ENCODE results near the gene CACNA1A. TPM values are rescaled to one million over a fixed set of nuclear protein-coding genes. Genes with fewer than 3 reads are reported as not detected.

The CACNA1A gene
- total RNA-seq, 1 donor = 1.4 TPM

GRCh38 chr19:13329766-13330165 is 176.5 kb downstream of the CACNA1A start:
- no peak overlapping the region for H2AFZ ChIP-seq (ENCODE audit: low read length)
- H3K4me2 ChIP-seq (ENCODE audit: insufficient read depth, low read length) = no peak overlapping the region
- no peak for DNase-seq (ENCODE audit: insufficient read length, low spot score, missing footprints)
- no peak for TF ChIP-seq CTCF (IDR thresholded peaks at IDR 0.05; ENCODE audit: extremely low read depth, low read depth, low read length)
- H4K20me1 ChIP-seq (ENCODE audit: insufficient read depth, low read length) = no peaks in the 10 kb centered on the region
- H3K27ac ChIP-seq (ENCODE audit: low read depth, low read length) = no peak overlapping the region
- H3K36me3 ChIP-seq (ENCODE audit: insufficient read depth, low read length) = no peaks in the 10 kb centered on the region
- H3K4me3 ChIP-seq (ENCODE audit: insufficient read depth, low read length) = no peak overlapping the region
- H3K27me3 ChIP-seq (ENCODE audit: insufficient read depth, low read length) = no peaks in the 10 kb centered on the region
- no peaks in the 10 kb centered on the region for H3K9me3 ChIP-seq (ENCODE audit: low read depth, low read length)
- no peaks in the 10 kb centered on the region for H3K4me1 ChIP-seq (ENCODE audit: insufficient read depth, low read length)
- H3K79me2 ChIP-seq (ENCODE audit: insufficient read depth, low read length) = no peaks in the 10 kb centered on the region

- Histone ChIP-seq H3K4me2 (ENCODE audit: insufficient read depth, low read length) (no peak overlapping the region), H4K20me1 (ENCODE audit: insufficient read depth, low read length) (no peaks in the 10 kb centered on the region), H3K27ac (ENCODE audit: low read depth, low read length) (no peak overlapping the region), H3K4me1 (ENCODE audit: insufficient read depth, low read length) (no peaks in the 10 kb centered on the region), H3K4me3 (ENCODE audit: insufficient read depth, low read length) (no peak overlapping the region), H3K79me2 (ENCODE audit: insufficient read depth, low read length) (no peaks in the 10 kb centered on the region), H3K36me3 (ENCODE audit: insufficient read depth, low read length) (no peaks in the 10 kb centered on the region), H2AFZ (ENCODE audit: low read length) (no peak overlapping the region), H3K9me3 (ENCODE audit: low read depth, low read length) (no peaks in the 10 kb centered on the region), H3K27me3 (ENCODE audit: insufficient read depth, low read length) (no peaks in the 10 kb centered on the region)
- no peak for DNase-seq (ENCODE audit: insufficient read length, low spot score, missing footprints)
- TF ChIP-seq CTCF (IDR thresholded peaks at IDR 0.05; ENCODE audit: extremely low read depth, low read depth, low read length) = no peak
Observed at GRCh38 chr19:13328241-13328640, 178.0 kb downstream of the CACNA1A start.

GRCh38 chr19:13319526-13319925 is 186.8 kb downstream of the CACNA1A start:
- Histone ChIP-seq H4K20me1 (ENCODE audit: insufficient read depth, low read length) (no peaks in the 10 kb centered on the region), H3K36me3 (ENCODE audit: insufficient read depth, low read length) (no peaks in the 10 kb centered on the region), H3K4me3 (ENCODE audit: insufficient read depth, low read length) (no peak overlapping the region), H3K9me3 (ENCODE audit: low read depth, low read length) (no peaks in the 10 kb centered on the region), H3K27ac (ENCODE audit: low read depth, low read length) (no peak overlapping the region), H3K4me1 (ENCODE audit: insufficient read depth, low read length) (no peaks in the 10 kb centered on the region), H3K4me2 (ENCODE audit: insufficient read depth, low read length) (no peak overlapping the region), H3K79me2 (ENCODE audit: insufficient read depth, low read length) (no peaks in the 10 kb centered on the region), H2AFZ (ENCODE audit: low read length) (no peak overlapping the region), H3K27me3 (ENCODE audit: insufficient read depth, low read length) (peaks cover 3% of the 10 kb centered on the region)
- no peak for TF ChIP-seq CTCF (IDR thresholded peaks at IDR 0.05; ENCODE audit: extremely low read depth, low read depth, low read length)
- DNase-seq (ENCODE audit: insufficient read length, low spot score, missing footprints) = no peak

- no peak overlapping the region for H3K4me2 ChIP-seq (ENCODE audit: insufficient read depth, low read length)
- no peak for TF ChIP-seq CTCF (IDR thresholded peaks at IDR 0.05; ENCODE audit: extremely low read depth, low read depth, low read length)
- no peaks in the 10 kb centered on the region for H3K36me3 ChIP-seq (ENCODE audit: insufficient read depth, low read length)
- H4K20me1 ChIP-seq (ENCODE audit: insufficient read depth, low read length) = no peaks in the 10 kb centered on the region
- no peaks in the 10 kb centered on the region for H3K79me2 ChIP-seq (ENCODE audit: insufficient read depth, low read length)
- H3K4me1 ChIP-seq (ENCODE audit: insufficient read depth, low read length) = no peaks in the 10 kb centered on the region
- no peak overlapping the region for H3K4me3 ChIP-seq (ENCODE audit: insufficient read depth, low read length)
- DNase-seq (ENCODE audit: insufficient read length, low spot score, missing footprints) = no peak
- H3K9me3 ChIP-seq (ENCODE audit: low read depth, low read length) = no peaks in the 10 kb centered on the region
- H2AFZ ChIP-seq (ENCODE audit: low read length) = no peak overlapping the region
- peaks cover 3% of the 10 kb centered on the region for H3K27me3 ChIP-seq (ENCODE audit: insufficient read depth, low read length)
- no peak overlapping the region for H3K27ac ChIP-seq (ENCODE audit: low read depth, low read length)
Observed at GRCh38 chr19:13318190-13318589, 188.1 kb downstream of the CACNA1A start.
